ENCODE results near the gene MAPT.

- no peak for TF ChIP-seq CTCF (IDR thresholded peaks at IDR 0.05; ENCODE audit: low read depth, low read length)
- TF ChIP-seq POLR2A (IDR thresholded peaks at IDR 0.05; ENCODE audit: extremely low read depth, insufficient read length), result no peak
- no peak for TF ChIP-seq MAX (IDR thresholded peaks at IDR 0.05; ENCODE audit: low read depth, low read length)
Measured at GRCh38 chr17:46045639-46046038, 151.3 kb downstream of the MAPT start.

Measured in NB4 (cell line).